ENCODE results near the gene KCTD17. TPM values are rescaled to one million over a fixed set of nuclear protein-coding genes. Genes with fewer than 3 reads are reported as not detected.

Gene KCTD17
- total RNA-seq, 1 experiment from 2014 or later: 29.5 TPM

GRCh38 chr22:37009490-37009889 is 42.1 kb upstream of the KCTD17 start:
- BruUV-seq (replicated peaks): no TSS peak
- POLR2A ChIA-PET (ENCODE audit: unreplicated experiment): interaction anchor here (1.0 kb wide), 1 partner anchor 10 kb away, joined by 7 read pairs; the partner anchor contains the start of gene TST
- Histone ChIP-seq H3K36me3 (ENCODE audit: low read depth) (no peaks in the 10 kb centered on the region), H3K9me2 (ENCODE audit: insufficient read depth) (no peaks in the 10 kb centered on the region; the same call in 1 of the 2 replicates), H3K27ac (no peak overlapping the region), H3K4me1 (replicated peaks; ENCODE audit: insufficient read depth) (peaks cover 28% of the 10 kb centered on the region), H3K9me3 (ENCODE audit: insufficient read depth, low read depth) (no peaks in the 10 kb centered on the region), H3K27me3 (ENCODE audit: insufficient read depth, low read depth) (no peaks in the 10 kb centered on the region; the same call in 1 of the 2 replicates), H3F3A (ENCODE audit: insufficient read depth, low read depth) (peaks cover 12% of the 10 kb centered on the region; the same call in 1 of the 2 replicates), H2AFZ (no peak overlapping the region), H3K4me2 (no peak overlapping the region), H3K4me3 (no peak overlapping the region), H3K79me2 (ENCODE audit: low read depth) (no peaks in the 10 kb centered on the region), H4K20me1 (ENCODE audit: insufficient read depth) (no peaks in the 10 kb centered on the region)
- CTCF ChIA-PET: no interaction called here
- intact Hi-C loops (cut with micrococcal nuclease; ENCODE audit: unreplicated experiment): no loop called here
- TF ChIP-seq EZH2 (IDR thresholded peaks at IDR 0.05; ENCODE audit: low read depth): no peak
- no peak for DNase-seq

- Histone ChIP-seq H2AFZ (no peak overlapping the region), H3K4me2 (no peak overlapping the region), H3K36me3 (ENCODE audit: low read depth) (no peaks in the 10 kb centered on the region), H3K79me2 (ENCODE audit: low read depth) (no peaks in the 10 kb centered on the region), H3F3A (ENCODE audit: insufficient read depth, low read depth) (peaks cover 19% of the 10 kb centered on the region; the same call in 1 of the 2 replicates), H3K27ac (no peak overlapping the region), H3K9me3 (ENCODE audit: insufficient read depth, low read depth) (no peaks in the 10 kb centered on the region), H3K4me1 (replicated peaks; ENCODE audit: insufficient read depth) (peaks cover 34% of the 10 kb centered on the region), H4K20me1 (ENCODE audit: insufficient read depth) (no peaks in the 10 kb centered on the region), H3K27me3 (ENCODE audit: insufficient read depth, low read depth) (no peaks in the 10 kb centered on the region; the same call in 1 of the 2 replicates), H3K4me3 (no peak overlapping the region), H3K9me2 (ENCODE audit: insufficient read depth) (no peaks in the 10 kb centered on the region; the same call in 1 of the 2 replicates)
- ChIA-PET POLR2A (ENCODE audit: unreplicated experiment) (no interaction called here), CTCF (no interaction called here)
- TF ChIP-seq CTCF (conservative IDR thresholded peaks at IDR 0.05): no peak
- no TSS peak for BruUV-seq (replicated peaks)
- DNase-seq: no peak
- intact Hi-C loops (cut with micrococcal nuclease; ENCODE audit: unreplicated experiment): no loop called here
These were observed 41.4 kb upstream of the KCTD17 start for GRCh38 chr22:37010174-37010573.

- no peak overlapping the region for H3K4me3 ChIP-seq
- H3K4me2 ChIP-seq: no peak overlapping the region
- H3K9me2 ChIP-seq (ENCODE audit: insufficient read depth): no peaks in the 10 kb centered on the region; the same call in 1 of the 2 replicates
- ChIA-PET POLR2A (ENCODE audit: unreplicated experiment) (interaction anchor here (0.6 kb wide), 2 partner anchors 216 to 756 kb away, joined by 3 to 6 read pairs; no protein-coding TSS in a partner anchor), CTCF (no interaction called here)
- H3K36me3 ChIP-seq (ENCODE audit: low read depth): peaks cover under 1% of the 10 kb centered on the region; the same call in 1 of the 2 replicates
- DNase-seq: no peak
- no peak overlapping the region for H2AFZ ChIP-seq
- no peak overlapping the region for H3K27ac ChIP-seq
- peaks cover 42% of the 10 kb centered on the region for H3K4me1 ChIP-seq (replicated peaks; ENCODE audit: insufficient read depth)
- no peaks in the 10 kb centered on the region for H4K20me1 ChIP-seq (ENCODE audit: insufficient read depth)
- no TSS peak for BruUV-seq (replicated peaks)
- intact Hi-C loops (cut with micrococcal nuclease; ENCODE audit: unreplicated experiment): no loop called here
- no peaks in the 10 kb centered on the region for H3K27me3 ChIP-seq (ENCODE audit: insufficient read depth, low read depth)
- no peaks in the 10 kb centered on the region for H3K9me3 ChIP-seq (ENCODE audit: insufficient read depth, low read depth)
- H3F3A ChIP-seq (ENCODE audit: insufficient read depth, low read depth): peaks cover 27% of the 10 kb centered on the region; the same call in 1 of the 2 replicates
- TF ChIP-seq CTCF (conservative IDR thresholded peaks at IDR 0.05): no peak
- peaks cover under 1% of the 10 kb centered on the region; the same call in 1 of the 2 replicates for H3K79me2 ChIP-seq (ENCODE audit: low read depth)
These were observed 40.6 kb upstream of the KCTD17 start for GRCh38 chr22:37010976-37011375.

DNA sequence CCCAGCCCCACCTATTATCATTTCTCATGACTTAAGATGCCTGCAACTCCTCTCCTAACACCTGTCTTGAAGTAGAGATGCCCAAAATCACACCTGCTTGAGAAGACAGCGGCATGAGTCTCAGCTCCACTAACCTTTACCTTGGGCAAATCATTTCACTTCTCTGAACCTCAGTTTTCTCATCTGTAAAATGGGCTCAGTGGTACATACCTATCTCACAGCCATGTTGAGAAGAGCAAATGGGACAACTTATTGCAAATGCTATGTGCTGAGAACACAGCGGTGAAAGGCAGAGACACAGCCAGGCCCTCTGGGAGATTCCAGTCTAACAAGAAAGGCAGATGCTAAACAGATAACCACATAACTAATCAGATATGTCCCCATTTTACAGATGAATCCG is 40.1 kb upstream of the KCTD17 start:
- POLR2A ChIA-PET (ENCODE audit: unreplicated experiment): interaction anchor here (0.6 kb wide), 2 partner anchors 216 to 755 kb away, joined by 3 to 6 read pairs; no protein-coding TSS in a partner anchor

More for the DNA sequence above, 40.1 kb upstream of the KCTD17 start:
- Histone ChIP-seq H2AFZ (no peak overlapping the region), H3F3A (ENCODE audit: insufficient read depth, low read depth) (peaks cover 31% of the 10 kb centered on the region; the same call in 1 of the 2 replicates), H3K4me1 (replicated peaks; ENCODE audit: insufficient read depth) (peaks cover 46% of the 10 kb centered on the region), H3K9me2 (ENCODE audit: insufficient read depth) (no peaks in the 10 kb centered on the region; the same call in 1 of the 2 replicates), H4K20me1 (ENCODE audit: insufficient read depth) (no peaks in the 10 kb centered on the region), H3K9me3 (ENCODE audit: insufficient read depth, low read depth) (no peaks in the 10 kb centered on the region), H3K27me3 (ENCODE audit: insufficient read depth, low read depth) (no peaks in the 10 kb centered on the region), H3K27ac (no peak overlapping the region), H3K4me2 (no peak overlapping the region), H3K36me3 (ENCODE audit: low read depth) (peaks cover 5% of the 10 kb centered on the region; the same call in 1 of the 2 replicates), H3K4me3 (no peak overlapping the region), H3K79me2 (ENCODE audit: low read depth) (peaks cover 6% of the 10 kb centered on the region; the same call in 1 of the 2 replicates)
- CTCF ChIA-PET: no interaction called here
- TF ChIP-seq CTCF (conservative IDR thresholded peaks at IDR 0.05) (no peak), EZH2 (IDR thresholded peaks at IDR 0.05; ENCODE audit: low read depth) (no peak)
- no TSS peak for BruUV-seq (replicated peaks)
- intact Hi-C loops (cut with micrococcal nuclease; ENCODE audit: unreplicated experiment): no loop called here
- DNase-seq: no peak

Data from PC-9 (cell line).